Occipital lobe (tissue), 2 donors: ENCODE data around the gene TRAPPC3L. TPM values are rescaled to one million over a fixed set of nuclear protein-coding genes. Genes with fewer than 3 reads are reported as not detected.

Experiments
- DNase-seq: peaks from one replicate; lab custom pipeline; 2025; lab: John Stamatoyannopoulos, UW
- total RNA-seq: library from RNA; depleted of rRNA; stranded (reverse); fragments of >200 nt; gene quantifications from one replicate; pipeline ENCODE4 v1.2.3, GENCODE V29; 2014

Gene TRAPPC3L
- not detected for total RNA-seq

DNA sequence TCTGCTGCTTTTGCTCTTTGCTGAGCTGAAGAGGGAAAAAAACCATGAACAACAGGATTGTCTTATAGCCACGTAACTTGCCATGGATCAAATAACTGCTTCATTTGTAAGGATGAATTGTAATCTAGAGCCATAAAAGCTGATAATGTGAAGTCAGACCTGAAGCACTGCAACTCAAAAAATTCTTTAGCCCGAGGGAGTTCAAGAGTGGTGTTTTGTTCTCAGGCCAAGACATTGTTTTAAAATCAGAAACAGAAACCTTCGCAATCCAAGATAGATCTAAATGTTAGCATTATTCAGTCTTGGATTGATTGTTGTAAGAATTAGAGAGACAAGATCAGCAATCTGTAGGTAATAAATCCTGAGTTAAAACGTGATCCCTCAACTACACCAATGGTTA, at the start of gene TRAPPC3L:
TRAPPC3L (minus strand) TSS at position 34 of the 400 bp plus-strand sequence. CDS start 170 bp downstream, outside the sequence.
- no peak for DNase-seq

DNA sequence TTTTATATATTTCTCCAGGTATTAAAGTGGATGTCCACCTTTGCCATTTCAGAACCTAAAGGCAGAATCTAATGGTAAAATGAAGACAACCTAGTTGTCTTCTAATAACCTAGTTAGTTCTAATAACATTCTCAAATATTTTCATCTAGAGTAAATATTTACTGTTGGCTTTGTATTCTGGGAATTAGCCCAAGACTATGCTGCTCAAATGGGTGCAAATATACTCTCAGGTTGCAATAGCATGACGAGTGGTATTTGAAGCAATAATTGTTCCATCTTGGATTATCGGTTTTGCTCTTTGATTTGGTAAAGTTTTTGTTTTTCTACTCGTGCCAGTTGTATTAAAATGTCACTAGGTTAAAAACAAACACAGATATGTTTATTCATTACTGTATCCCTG, 49.8 kb upstream of the TRAPPC3L start:
- no peak for DNase-seq

DNA sequence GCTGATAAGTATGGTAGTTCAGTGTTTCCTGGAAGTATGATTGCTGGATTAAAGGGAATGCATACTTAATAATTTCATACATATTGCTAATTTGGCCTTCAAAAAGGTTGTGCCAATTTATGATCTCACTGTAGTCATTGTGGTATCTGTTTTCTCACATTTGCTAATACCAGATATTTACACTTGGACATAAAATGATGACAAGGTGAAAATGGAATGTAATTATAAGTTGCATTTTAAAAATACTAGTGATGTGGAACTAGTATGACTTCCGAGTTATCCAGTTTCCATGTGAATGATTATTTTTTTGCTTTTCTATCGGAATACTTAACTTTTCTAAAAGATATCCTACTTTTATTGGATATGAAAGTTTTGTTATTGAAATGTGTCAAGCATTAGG, 41.3 kb upstream of the TRAPPC3L start:
- no peak for DNase-seq

DNA sequence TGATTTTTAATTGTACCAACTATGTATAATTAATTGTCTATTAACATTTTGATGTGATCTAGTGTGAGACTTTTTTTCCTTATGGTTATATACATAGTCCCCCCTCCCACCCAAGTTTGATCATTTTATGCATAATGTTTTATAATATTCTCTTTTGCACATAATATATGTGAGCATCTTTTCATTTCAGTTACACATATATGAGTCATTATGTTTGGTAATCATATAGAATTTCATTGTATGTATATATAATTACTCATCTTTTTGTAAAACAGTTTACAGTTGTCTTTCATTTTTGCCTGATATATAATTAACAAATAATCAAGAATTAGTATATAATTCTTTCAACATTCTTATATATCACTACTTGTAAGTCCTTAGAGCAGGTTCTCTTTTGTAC, 40.8 kb upstream of the TRAPPC3L start:
- no peak for DNase-seq

DNA sequence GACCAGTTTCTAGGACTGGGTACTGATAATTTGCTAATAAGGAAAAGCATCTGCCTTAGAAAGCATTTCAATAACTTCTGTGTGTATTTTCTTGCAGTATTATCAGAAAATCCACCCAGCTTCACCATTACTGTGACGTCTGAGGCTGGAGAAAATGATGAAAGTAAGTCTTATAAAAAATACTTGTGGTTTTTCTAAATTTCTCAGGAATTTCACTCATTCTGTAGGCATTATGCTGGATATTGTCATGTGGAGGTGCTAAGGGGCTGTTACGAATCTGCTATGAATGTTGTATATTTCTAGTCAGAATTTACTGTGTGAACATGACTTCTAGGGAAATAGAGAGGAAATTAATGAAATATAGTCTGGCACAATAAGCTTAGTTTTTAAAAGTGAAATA, 34.7 kb upstream of the TRAPPC3L start:
- no peak for DNase-seq

DNA sequence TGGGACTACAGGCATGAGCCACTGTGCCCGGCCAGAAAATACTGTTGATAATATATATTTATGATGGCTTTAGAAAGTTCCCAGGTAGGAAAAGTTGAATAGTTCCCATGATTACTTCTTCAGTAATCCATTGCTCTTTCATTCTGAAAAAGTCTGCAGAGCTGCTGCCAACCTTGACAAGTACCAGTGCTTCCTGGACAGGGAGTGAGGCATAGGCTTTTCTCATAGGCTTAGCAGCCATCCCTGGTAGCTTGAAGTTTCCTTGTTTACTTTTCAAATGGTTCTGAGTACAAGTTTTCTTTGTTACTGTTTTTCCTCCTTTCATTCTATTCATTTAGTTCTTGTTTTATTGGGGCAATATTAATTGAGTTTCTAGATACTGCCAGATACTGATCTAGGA, 33.7 kb upstream of the TRAPPC3L start:
- no peak for DNase-seq

DNA sequence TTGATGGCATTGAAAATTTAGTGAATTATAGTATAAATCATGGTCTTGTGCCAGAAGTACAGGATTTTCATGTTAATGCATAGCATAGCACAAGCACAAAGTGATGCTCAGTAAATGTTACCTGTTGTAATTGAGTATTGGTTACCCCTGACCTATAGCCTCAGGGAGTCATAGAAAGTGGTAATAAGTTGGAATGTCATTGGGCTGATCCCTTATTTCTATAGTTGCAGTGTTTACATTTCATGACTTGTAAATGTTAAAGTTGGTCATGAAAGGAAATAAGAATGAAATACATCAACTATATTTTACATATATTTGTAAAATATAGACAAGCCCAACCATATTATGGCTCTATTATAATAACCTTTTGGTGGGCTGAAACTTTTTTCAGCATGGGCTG, 32.9 kb upstream of the TRAPPC3L start:
- no peak for DNase-seq

DNA sequence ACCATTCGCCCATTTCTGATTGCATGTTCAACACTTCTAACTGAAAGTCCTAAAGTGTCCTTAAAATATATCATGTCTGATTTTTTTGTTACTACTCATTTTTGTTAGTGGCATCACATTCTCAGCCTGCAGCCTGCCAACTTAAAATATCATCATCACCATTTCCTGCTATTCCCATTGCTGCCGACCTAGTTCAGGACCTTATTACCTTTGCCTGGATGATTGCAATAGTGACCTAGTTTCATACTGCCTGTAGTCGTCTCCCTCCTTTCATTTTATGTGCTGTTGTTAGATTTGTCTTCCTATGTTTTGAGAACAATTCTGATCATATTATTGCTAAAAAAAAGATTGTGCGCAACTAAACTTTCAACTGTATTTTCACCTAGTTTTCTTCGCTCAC, 32.0 kb upstream of the TRAPPC3L start:
- no peak for DNase-seq

DNA sequence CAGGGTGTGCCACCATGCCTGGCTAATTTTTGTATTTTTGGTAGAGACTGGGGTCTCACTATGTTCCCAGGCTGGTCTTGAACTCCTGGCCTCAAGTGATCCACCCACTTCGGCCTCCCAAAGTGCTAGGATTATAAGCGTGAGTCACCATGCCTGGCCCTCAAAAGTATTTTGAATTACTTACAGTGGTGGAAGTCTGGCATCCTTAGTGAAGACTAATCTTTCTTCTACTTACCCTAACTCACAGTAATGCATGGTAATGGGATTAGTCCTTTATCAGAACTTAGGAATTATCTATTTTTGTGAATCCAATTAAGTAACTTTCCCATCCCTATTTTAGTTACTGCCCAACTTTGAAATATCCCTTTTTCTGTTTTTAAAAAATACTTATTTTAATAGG, 29.7 kb upstream of the TRAPPC3L start:
- no peak for DNase-seq

DNA sequence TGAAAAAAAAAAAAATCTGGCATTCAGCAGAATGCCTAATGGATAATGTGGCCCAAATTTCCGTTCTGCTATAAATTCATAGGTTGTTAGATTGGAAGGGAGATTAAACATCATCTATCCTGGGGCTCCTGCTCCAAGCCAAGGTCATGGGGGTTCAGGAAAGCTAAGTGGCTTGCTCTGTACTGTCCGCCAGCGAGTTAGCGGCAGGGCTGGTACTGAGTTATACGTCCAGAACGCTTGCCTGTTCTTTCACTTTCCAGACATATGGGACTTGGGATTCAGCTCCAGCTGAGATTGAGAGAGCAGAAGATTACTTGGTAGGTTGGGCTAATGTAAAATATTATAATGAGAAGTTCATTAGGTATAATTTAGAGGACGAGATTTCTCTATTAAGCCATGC, 26.7 kb upstream of the TRAPPC3L start:
- no peak for DNase-seq

DNA sequence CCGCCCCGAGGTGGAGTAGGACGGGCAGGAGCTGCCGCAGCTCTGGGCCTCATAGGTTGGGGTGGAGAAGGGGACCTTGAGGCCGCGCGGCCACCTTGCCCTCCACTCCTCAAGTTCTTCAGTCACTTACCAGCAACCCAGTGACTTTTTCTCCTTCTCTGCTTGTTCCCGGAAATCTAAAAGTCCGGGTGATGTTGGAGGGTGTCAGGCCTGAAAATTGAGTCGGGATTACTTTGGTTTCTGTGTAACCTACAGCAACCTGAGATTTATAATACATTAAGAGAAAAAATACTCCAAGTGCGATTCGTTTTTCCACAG, 26.2 kb upstream of the TRAPPC3L start:
- no peak for DNase-seq

DNA sequence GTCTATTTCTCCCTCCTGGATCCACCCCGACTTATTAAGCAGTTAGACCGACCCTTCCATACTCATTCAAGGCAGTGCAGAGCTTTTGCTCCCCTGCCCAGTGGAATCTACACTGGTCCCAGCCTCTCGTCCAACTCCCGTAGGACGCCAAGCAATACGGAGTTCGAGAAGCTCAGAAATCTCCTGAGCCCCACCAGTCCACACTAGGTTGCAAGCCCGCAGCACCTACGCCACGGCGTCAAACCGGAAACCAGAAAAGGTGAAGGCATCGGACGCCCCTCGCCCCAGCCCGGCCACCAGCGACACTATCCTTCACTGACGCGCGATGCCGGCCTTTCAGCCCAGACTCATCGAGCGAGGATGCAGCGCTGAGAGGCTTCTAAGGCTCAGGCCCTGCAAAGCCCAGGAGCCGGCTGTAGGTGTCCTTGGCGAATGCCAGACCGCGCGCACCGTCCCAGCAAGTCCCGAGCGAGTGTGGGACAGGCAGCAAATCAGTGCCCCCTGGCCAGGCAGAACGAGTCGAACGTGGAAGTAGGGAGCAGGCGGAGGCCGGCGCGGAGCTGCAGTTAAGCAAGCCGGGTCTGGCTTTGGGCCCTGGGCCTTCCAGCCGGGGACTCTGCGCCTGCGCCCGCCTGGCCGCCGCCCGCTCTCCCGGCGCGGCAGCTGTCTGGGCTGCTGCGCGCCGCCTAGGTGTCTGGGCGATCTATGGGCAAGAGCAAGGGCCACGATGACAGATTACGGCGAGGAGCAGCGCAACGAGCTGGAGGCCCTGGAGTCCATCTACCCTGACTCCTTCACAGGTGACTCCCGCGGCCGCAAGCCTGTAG, 25.6 kb upstream of the TRAPPC3L start, which contains the start of gene RWDD1:
RWDD1 (plus strand) TSS at position 649 of the 827 bp plus-strand sequence; CDS start at position 728, 79 bp downstream.
- peak; percentile 100 for DNase-seq

DNA sequence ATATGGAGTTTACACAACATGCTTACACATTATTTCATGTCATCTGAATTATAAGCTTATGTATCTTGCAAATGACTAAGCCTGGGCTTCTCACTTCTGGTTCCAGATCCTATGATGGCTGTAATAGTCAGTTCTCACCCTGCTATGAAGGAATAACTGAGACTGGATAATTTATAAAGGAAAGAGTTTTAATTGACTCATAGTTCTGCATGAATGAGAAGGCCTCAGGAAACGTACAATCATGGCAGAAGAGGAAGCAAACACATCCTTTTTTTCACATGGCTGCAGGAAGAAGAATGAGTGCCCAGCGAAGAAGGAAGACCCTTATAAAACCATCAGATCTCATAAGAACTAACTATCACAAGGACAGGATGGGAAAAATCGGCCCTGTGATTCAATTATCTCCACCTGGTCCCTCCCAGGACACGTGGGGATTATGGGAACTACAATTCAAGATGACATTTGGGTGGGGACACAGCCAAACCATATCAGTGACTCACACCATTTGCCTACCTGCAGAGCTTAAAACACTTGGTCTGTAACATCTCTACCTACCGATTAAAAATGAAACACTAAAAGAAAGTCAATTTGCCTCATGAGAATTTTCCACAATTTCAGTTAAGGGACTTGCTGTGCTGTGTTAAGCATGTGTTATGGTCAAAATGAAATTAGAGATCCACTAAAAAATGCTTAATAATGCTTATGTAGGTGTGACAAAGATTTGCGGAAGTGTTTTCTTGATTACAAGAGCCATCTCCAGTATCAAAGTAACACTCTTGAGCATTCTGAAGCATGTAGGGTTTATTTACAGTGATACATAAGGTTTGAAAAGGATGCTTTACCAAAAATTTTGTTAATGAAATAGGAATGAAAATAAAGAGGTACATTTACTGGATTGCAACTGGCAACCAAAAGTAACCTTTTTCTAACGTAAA, 23.6 kb upstream of the TRAPPC3L start:
- no peak for DNase-seq

DNA sequence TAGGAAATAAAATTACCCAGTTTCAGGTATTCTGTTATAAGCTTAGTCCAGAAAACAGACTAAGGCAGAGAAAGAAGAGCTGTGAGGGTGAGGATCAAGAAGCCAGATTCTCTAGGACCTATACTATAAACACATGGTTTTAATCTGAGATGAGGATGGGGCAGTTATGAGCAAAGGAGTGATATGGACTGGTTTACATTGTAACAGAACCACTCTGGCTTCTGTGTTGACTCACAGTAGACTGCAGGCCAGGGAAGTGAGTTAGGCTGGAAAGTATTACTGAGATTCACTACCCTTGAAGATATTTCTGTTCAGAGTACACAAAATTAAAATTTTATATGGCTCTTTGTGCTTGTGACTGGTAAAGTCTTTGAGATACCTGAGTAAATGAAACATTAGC, 22.6 kb upstream of the TRAPPC3L start:
- DNase-seq = no peak

DNA sequence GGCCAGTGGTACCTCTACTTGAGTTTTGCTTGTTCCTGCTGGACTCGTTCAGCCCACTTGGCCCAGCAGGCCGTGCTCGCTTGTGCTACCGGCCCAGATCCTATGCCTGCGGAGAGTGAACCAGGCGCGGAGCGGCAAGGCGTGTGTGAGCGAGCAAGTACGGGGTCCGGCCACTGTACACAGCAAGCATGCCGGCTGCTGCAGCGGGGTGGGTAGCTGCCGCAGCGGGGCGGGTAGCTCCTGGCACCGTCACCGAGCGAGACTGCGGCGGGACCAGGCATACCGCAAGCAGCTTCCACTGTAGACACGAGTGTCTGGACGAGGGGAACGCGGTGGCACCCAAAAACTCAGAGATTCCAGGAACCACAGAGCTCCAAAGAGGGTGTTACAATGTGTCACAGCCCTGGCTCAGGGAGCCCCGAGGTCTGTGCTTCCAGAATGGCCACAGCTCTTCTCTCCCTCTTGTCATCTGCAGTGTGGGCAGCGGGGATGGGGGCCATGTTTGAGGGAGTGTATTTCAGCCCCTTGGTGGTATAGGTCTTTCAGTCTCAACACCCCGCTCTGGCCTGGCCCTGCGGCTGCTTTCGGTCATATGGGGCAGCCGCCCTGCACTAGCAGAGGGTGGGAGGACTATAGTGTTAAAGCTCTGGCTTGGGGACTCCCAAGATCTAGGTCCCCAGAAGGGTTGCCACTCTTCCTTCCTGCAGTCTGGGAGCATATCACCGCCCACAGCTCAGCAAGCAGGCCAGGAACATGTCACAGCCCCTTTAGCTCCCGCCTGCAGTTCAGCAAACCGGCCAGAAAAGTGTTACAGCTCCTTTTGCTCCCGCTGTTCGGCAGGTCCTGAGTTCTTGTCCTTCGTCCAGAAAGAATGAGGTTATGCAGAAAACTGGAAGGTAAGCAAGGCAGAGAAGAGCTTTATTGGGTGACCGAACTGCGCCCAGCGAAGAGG, 19.7 kb upstream of the TRAPPC3L start:
- DNase-seq = peak; percentile 19

DNA sequence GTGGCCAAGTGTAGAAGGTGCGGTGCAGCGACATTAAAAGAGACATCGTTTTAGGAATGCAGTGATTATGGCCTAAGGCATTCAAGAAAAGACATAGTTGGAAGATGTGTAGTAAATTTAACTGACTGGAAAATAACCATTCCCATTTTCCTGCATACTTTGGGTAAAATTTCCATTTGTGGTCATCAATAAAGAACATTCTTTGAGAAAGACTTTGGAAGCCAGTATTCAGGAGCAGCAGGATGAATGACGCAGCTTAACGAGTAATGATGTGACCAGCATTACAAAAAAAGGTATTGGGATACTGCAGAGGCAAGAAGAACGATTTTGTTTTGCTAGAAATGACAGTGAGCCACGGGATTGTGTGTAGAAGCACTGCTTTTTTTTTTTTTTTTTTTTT, 18.8 kb upstream of the TRAPPC3L start:
- no peak for DNase-seq

DNA sequence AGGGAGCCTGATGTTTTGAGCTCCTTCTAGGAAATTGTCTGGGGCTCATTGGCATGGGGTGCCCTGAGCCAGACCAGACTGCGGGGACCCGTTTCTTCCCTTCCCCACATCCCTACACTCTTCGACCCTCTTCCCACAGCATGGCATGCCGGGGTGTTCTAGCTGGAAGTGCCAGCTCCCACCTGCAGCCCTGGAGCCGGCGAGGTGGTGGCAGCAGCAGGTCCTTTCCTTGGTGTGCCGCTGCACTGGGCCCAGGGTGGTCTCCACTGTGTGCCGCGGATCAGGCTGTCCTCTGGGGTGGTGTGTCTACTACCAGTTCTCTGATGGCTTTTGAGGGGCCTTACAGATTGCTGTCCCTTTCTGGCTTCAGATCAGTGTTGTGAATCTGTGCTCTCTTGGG, 18.3 kb upstream of the TRAPPC3L start:
- DNase-seq = no peak

DNA sequence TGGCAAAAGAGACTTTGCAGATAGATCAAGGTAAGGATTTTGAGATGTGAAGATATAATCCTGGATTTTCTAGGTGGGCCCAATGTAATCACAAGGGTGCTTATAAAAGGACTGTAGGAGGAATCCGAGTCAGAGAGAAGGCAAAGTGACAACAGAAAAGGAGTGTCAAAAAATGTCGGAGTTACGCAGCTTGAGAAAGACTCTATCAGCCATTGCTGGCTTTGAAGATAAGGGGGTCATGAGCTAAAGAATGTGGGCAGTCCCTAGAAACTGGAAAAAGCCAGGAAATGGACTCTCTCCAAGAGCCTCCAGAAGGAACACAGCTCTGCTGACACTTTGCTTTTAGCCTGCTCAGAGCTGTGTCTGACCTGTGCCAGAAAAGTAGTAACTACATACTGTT, 17.1 kb upstream of the TRAPPC3L start:
- DNase-seq = no peak

DNA sequence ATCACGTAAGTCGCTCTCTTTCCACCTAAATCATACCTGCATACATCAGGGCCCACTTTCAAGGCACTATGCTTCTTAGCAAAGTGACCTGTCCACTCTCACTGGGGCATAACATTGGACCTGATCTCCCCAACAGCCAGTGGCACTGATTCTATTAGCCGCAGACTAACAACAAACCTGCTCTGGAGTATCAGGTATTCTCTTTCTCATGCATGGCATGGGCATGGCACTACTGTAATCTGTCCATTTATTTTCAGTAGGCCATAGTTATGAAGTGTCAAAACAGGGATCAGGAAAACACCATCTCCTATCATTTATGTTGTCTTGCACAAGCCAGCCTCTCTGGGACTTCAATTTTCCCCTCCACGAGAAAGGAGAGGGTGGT, 16.5 kb upstream of the TRAPPC3L start:
- DNase-seq = no peak

DNA sequence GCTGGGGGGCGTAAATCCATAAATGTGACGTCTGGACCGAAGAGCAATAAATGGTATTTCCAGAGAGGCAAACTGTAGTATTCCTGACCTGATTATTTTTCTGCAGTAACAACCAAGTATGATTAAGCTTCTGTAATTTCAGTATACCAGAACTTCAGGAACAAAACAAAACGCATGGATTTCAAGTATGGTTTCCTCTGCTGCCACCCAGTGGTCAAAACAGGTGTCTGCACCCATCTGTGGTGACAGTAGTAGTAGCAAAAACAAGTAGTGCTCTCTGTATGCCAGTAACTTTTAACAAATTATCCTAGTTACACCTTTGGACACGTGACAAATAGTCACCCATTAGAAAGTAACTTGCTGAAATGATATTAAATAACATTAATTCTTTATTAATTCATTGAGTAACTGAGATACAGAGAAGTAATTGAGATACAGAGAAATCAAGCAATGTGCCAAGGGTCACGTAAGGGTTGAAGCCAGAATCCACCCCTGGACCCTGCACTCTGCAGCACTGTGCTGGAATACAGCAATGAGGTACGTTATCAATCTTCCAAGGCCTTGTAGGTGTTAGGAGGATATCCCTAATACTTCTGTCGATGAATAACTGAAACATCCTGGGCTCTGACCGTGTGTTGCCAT, 16.0 kb upstream of the TRAPPC3L start:
- peak; percentile 26 for DNase-seq

DNA sequence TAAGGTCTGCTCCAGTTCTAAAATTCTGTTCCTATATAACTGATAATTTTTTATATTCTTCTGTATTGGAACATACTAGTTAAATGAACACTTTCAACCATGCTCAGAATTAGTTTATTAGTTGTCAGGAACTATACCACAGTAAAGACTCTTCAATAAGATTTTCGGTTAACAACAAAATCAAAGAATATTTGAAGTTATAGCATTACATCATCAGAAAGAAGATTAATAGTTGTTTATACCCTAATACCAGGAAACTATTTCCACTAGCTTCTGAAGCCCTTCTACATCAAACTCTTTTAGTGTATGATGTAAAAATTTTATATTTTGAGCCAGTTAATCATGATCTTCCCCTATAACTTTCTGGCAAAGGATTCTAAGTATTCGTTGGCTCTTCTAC, 14.6 kb upstream of the TRAPPC3L start:
- no peak for DNase-seq
